ENCODE measurements around the gene R3HDML.

DNA sequence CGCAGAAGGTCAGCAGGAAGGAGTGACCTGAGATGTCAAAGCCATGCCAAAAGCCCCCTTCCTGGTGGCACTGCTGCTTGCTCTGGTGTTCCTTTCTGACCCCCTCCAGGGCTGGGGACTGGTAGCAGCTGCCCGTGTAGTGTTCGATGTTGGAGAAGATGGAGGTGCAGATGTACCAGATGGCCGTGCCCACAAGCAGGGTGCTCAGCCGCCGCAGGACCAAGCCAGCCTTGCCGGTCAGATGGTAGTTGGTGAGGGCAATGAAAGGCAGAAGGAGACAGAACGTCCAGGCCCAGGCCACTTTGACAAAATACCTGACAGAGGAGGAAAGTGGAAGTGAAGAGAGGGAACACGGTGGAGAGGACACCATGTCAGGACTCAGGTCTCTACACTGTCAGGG lies 29.9 kb upstream of the R3HDML start:
- TF ChIP-seq EZH2 (IDR thresholded peaks at IDR 0.05; ENCODE audit: borderline replicate concordance, low read length) (no peak), CTCF (conservative IDR thresholded peaks at IDR 0.05 in 1 of 2, IDR thresholded peaks at IDR 0.05 in 1 of 2; ENCODE audit: extremely low read depth in 1 of 2, insufficient read depth in 1 of 2, low read depth in 1 of 2, low read length in 2 of 2) (no peak)
